GM10266 (cell line): ENCODE data around the gene RNF4.

Experiments used
- DNase-seq: peaks from one replicate; pipeline ENCODE4 v3.0.0; 2012; ENCODE audit errors: extremely low spot score
- CTCF ChIP-seq: IDR thresholded peaks from 2 replicates; pipeline ENCODE4 v1.5.1; 2012; ENCODE audit warnings: mild to moderate bottlenecking, low read depth; ENCODE audit not compliant: control insufficient read depth, insufficient read depth; ENCODE audit errors: missing control alignments

The RNF4 gene

GRCh38 chr4:2433609-2434350 lies 35.1 kb upstream of the RNF4 start:
- DNase-seq = no peak

GRCh38 chr4:2434420-2434819 lies 34.5 kb upstream of the RNF4 start:
- DNase-seq = no peak
- no peak for TF ChIP-seq CTCF

More at GRCh38 chr4:2433609-2434350, 35.1 kb upstream of the RNF4 start:
- TF ChIP-seq CTCF = no peak

- DNase-seq = no peak
Observed at GRCh38 chr4:2436301-2436700, 32.6 kb upstream of the RNF4 start.

GRCh38 chr4:2436761-2437474 lies 32.0 kb upstream of the RNF4 start:
- no peak for DNase-seq
- no peak for TF ChIP-seq CTCF

More at GRCh38 chr4:2436301-2436700, 32.6 kb upstream of the RNF4 start:
- no peak for TF ChIP-seq CTCF

GRCh38 chr4:2437475-2438215 lies 31.3 kb upstream of the RNF4 start:
- no peak for TF ChIP-seq CTCF
- no peak for DNase-seq

- DNase-seq = no peak
- TF ChIP-seq CTCF = no peak
Observed at GRCh38 chr4:2438822-2439718, 29.8 kb upstream of the RNF4 start.
